ENCODE measurements around the gene NHEJ1. TPM values are rescaled to one million over a fixed set of nuclear protein-coding genes. Genes with fewer than 3 reads are reported as not detected.

Gene NHEJ1
- total and polyA plus RNA-seq, 2 donors (not counting 3 experiments of a cell fraction or from before 2014, with no cell fraction given) = 12.8 to 12.9 TPM

DNA sequence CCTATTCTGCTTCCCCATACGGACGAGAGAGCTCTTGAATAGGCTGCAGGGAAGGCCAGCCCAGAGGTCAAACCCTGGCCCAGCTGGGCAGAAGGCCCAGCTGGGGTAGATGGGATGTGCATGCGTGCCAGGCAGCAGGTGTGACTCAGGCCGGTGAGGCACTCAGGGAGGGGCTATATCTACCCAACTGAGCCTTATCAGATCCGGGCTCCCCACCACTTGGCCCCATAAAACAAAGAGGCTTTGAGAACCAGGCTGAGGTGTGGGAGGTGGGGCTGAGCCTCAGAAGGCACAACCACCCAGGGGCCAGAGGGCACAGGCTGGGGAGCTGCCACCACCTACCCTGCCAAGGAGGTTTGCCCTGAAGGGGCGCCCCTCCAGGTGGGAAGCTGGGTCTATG is 111.3 kb downstream of the NHEJ1 start:
- BruUV-seq (replicated peaks) = no TSS peak

More for the DNA sequence above, 111.3 kb downstream of the NHEJ1 start:
- intact Hi-C loops (cut with micrococcal nuclease) (no loop called here), dilution Hi-C loops (cut with MboI; ENCODE audit: extremely low pct_ligation_motif_present, low sequenced_read_pairs) (no loop called here)
- TF ChIP-seq EZH2 (IDR thresholded peaks at IDR 0.05; ENCODE audit: borderline replicate concordance, low read depth, low read length, severe bottlenecking) (no peak), GATA2 (IDR thresholded peaks at IDR 0.05; ENCODE audit: insufficient read depth, insufficient read length, low read depth, low read length) (no peak), MAX (IDR thresholded peaks at IDR 0.05; ENCODE audit: insufficient read depth, insufficient read length) (no peak), FOS (IDR thresholded peaks at IDR 0.05; ENCODE audit: borderline replicate concordance, insufficient read depth, low read length) (no peak), POLR2A (IDR thresholded peaks at IDR 0.05; ENCODE audit: low read depth, low read length) (no peak), POLR2AphosphoS5 (IDR thresholded peaks at IDR 0.05; ENCODE audit: insufficient read depth, low read depth, low read length) (no peak), JUN (IDR thresholded peaks at IDR 0.05; ENCODE audit: borderline replicate concordance, insufficient read depth, insufficient read length, low read depth) (no peak), MYC (IDR thresholded peaks at IDR 0.05; ENCODE audit: low read depth, low read length) (no peak)
- TF ChIP-seq, protein P1, sequence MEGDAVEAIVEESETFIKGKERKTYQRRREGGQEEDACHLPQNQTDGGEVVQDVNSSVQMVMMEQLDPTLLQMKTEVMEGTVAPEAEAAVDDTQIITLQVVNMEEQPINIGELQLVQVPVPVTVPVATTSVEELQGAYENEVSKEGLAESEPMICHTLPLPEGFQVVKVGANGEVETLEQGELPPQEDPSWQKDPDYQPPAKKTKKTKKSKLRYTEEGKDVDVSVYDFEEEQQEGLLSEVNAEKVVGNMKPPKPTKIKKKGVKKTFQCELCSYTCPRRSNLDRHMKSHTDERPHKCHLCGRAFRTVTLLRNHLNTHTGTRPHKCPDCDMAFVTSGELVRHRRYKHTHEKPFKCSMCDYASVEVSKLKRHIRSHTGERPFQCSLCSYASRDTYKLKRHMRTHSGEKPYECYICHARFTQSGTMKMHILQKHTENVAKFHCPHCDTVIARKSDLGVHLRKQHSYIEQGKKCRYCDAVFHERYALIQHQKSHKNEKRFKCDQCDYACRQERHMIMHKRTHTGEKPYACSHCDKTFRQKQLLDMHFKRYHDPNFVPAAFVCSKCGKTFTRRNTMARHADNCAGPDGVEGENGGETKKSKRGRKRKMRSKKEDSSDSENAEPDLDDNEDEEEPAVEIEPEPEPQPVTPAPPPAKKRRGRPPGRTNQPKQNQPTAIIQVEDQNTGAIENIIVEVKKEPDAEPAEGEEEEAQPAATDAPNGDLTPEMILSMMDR (IDR thresholded peaks at IDR 0.05; ENCODE audit: extremely low read depth in 1 of 2, insufficient read depth in 1 of 2, low read depth in 1 of 2, low read length in 2 of 2) = no peak
- no peak overlapping the region for H3K27ac ChIP-seq (ENCODE audit: insufficient read depth, low read depth, low read length)
- no peak overlapping the region for H3K9ac ChIP-seq (replicated peaks; ENCODE audit: extremely low read depth, insufficient read depth, low read length)
- H3K79me2 ChIP-seq (ENCODE audit: control insufficient read depth, insufficient read depth, low read length) = no peaks in the 10 kb centered on the region
- no peaks in the 10 kb centered on the region for H4K20me1 ChIP-seq (replicated peaks; ENCODE audit: control insufficient read depth, extremely low read depth, insufficient read depth, low read length)
- no peak overlapping the region for H3K4me3 ChIP-seq (replicated peaks in 1 of 3; ENCODE audit: insufficient read depth in 1 of 3, low read depth in 1 of 3, low read length in 3 of 3)
- POLR2A ChIA-PET = no interaction called here
- CTCF ChIA-PET = interaction anchor here (1.3 to 2.2 kb wide), 2 partner anchors 19 to 24 kb away, joined by 4 to 13 read pairs; no protein-coding TSS in a partner anchor
- DNase-seq (ENCODE audit: low read depth, low spot score) (no peak), FAIRE-seq (no peak)
- H3K9me1 ChIP-seq (replicated peaks; ENCODE audit: control insufficient read depth, extremely low read depth, insufficient read depth, low read length) = no peaks in the 10 kb centered on the region
- H3K27me3 ChIP-seq (ENCODE audit: control insufficient read depth in 2 of 2, insufficient read depth in 2 of 2, low read length in 2 of 2) = peaks cover 0 to 5% of the 10 kb centered on the region in 2 experiments
- no peak overlapping the region for H2AFZ ChIP-seq (ENCODE audit: low read depth, low read length)
- H3K4me2 ChIP-seq (ENCODE audit: insufficient read depth, low read length) = no peak overlapping the region
- H3K4me1 ChIP-seq (ENCODE audit: control insufficient read depth, extremely low read depth, insufficient read depth, low read length) = no peaks in the 10 kb centered on the region
- no peaks in the 10 kb centered on the region for H3K36me3 ChIP-seq (ENCODE audit: control insufficient read depth in 2 of 2, extremely low read depth in 1 of 2, insufficient read depth in 2 of 2, low read length in 2 of 2)
- no peaks in the 10 kb centered on the region for H3K9me3 ChIP-seq (replicated peaks; ENCODE audit: control insufficient read depth, insufficient read depth, low read length)
